Smooth muscle cell (in vitro differentiated cells): Measurements from ENCODE around the gene ARFGAP3. TPM values are rescaled to one million over a fixed set of nuclear protein-coding genes. Genes with fewer than 3 reads are reported as not detected.

ENCODE experiments used
- DNase-seq: peaks from one replicate; lab custom pipeline; 2025; ENCODE audit not compliant: unreplicated experiment; lab: John Stamatoyannopoulos, UW
- H2AFZ ChIP-seq: fragments of 200-600 bp; sonication (generic); 2 replicates; pipeline ENCODE4 v1.6.0; 2016; ENCODE audit warnings: antibody characterized with exemption, low read depth, mild to moderate bottlenecking
- H3F3A ChIP-seq: fragments of 200-600 bp; sonication (generic); 2 replicates; pipeline ENCODE4 v1.6.0; 2017; ENCODE audit warnings: antibody characterized with exemption, low read depth
- H3K27ac ChIP-seq: fragments of 200-600 bp; sonication (generic); 2 replicates; pipeline ENCODE4 v1.5.1; 2016; ENCODE audit warnings: low read depth, mild to moderate bottlenecking
- H3K27me3 ChIP-seq: fragments of 200-600 bp; sonication (generic); 2 replicates; pipeline ENCODE4 v1.6.1; 2016; ENCODE audit warnings: low read depth, mild to moderate bottlenecking
- H3K36me3 ChIP-seq: fragments of 200-600 bp; sonication (generic); 2 replicates; pipeline ENCODE4 v1.5.1; 2016; ENCODE audit warnings: low read depth
- H3K4me1 ChIP-seq: fragments of 200-600 bp; sonication (generic); 2 replicates; pipeline ENCODE4 v1.5.1; 2016; ENCODE audit warnings: low read depth
- H3K4me2 ChIP-seq: fragments of 200-600 bp; sonication (generic); 2 replicates; pipeline ENCODE4 v1.6.0; 2016; ENCODE audit warnings: mild to moderate bottlenecking
- H3K4me3 ChIP-seq: fragments of 200-600 bp; sonication (generic); 2 replicates; pipeline ENCODE4 v1.5.1; 2016; ENCODE audit warnings: mild to moderate bottlenecking
- H3K79me2 ChIP-seq: fragments of 200-600 bp; sonication (generic); 2 replicates; pipeline ENCODE4 v1.6.0; 2016; ENCODE audit warnings: low read depth, mild to moderate bottlenecking
- H3K9ac ChIP-seq: fragments of 200-600 bp; sonication (generic); 2 replicates; pipeline ENCODE4 v1.6.0; 2016; ENCODE audit warnings: low read depth
- H3K9me3 ChIP-seq: fragments of 200-600 bp; sonication (generic); replicated peaks from 2 replicates; pipeline ENCODE4 v1.5.1; 2016; ENCODE audit warnings: low read depth
- H4K20me1 ChIP-seq: fragments of 200-600 bp; sonication (generic); 2 replicates; pipeline ENCODE4 v1.6.0; 2016; ENCODE audit warnings: low read depth
- CTCF ChIP-seq: fragments of 200-600 bp; sonication (generic); IDR thresholded peaks from 2 replicates; pipeline ENCODE4 v1.5.1; 2017; ENCODE audit warnings: borderline replicate concordance, mild to moderate bottlenecking, antibody characterized with exemption; ENCODE audit not compliant: insufficient read depth, poor library complexity, severe bottlenecking
- WGBS: methylation state at CpG from one replicate; pipeline ENCODE4 v1.1.7; 2016; ENCODE audit warnings: low lambda C conversion rate; 5-methylcytosine and 5-hydroxymethylcytosine counted together
- polyA plus RNA-seq: library from polyadenylated mRNA; unstranded; fragments of >200 nt; fragmentation: Nextera tagmentation; extraction: Ambion mirVana; gene quantifications from 2 replicates; pipeline ENCODE4 v1.2.1, GENCODE V29; 2016
- total RNA-seq: library from RNA; depleted of rRNA; stranded (reverse); fragments of >200 nt; gene quantifications from 2 replicates; pipeline ENCODE4 v1.2.3, GENCODE V29; 2014

The ARFGAP3 gene
- total and polyA plus RNA-seq, 2 experiments from 2014 or later: 69.2 to 89.9 TPM

- H3K4me1 ChIP-seq: no peaks in the 10 kb centered on the region
- DNase-seq: no peak
- peaks cover 47% of the 10 kb centered on the region for H3K36me3 ChIP-seq
- peaks cover 30% of the 10 kb centered on the region for H4K20me1 ChIP-seq
- no peak overlapping the region for H3K27ac ChIP-seq
- WGBS: 83% methylated on average over 9 of the region's 9 CpGs
- H3K4me2 ChIP-seq: no peak overlapping the region
- H2AFZ ChIP-seq: no peak overlapping the region
- no peaks in the 10 kb centered on the region for H3K27me3 ChIP-seq
- H3F3A ChIP-seq: peaks cover 5% of the 10 kb centered on the region
- no peak for TF ChIP-seq CTCF
- H3K9ac ChIP-seq: no peak overlapping the region
- peaks cover 9% of the 10 kb centered on the region for H3K79me2 ChIP-seq
- no peak overlapping the region for H3K4me3 ChIP-seq
- H3K9me3 ChIP-seq: no peaks in the 10 kb centered on the region
These were observed 37.5 kb downstream of the ARFGAP3 start for GRCh38 chr22:42819412-42820044.

- no peak for DNase-seq
- Histone ChIP-seq H3K79me2 (peaks cover 6% of the 10 kb centered on the region), H3K4me3 (no peak overlapping the region), H3K4me1 (no peaks in the 10 kb centered on the region), H3K9ac (no peak overlapping the region), H3K4me2 (no peak overlapping the region), H3K27ac (no peak overlapping the region), H4K20me1 (peaks cover 30% of the 10 kb centered on the region), H3K27me3 (no peaks in the 10 kb centered on the region), H3F3A (peaks cover 5% of the 10 kb centered on the region), H2AFZ (no peak overlapping the region), H3K36me3 (peaks cover 32% of the 10 kb centered on the region), H3K9me3 (no peaks in the 10 kb centered on the region)
- WGBS: 92% methylated on average over 3 of the region's 3 CpGs
- no peak for TF ChIP-seq CTCF
These were observed 39.5 kb downstream of the ARFGAP3 start for GRCh38 chr22:42817556-42817955.

- H3K4me2 ChIP-seq: no peak overlapping the region
- H3K4me1 ChIP-seq: no peaks in the 10 kb centered on the region
- H3K36me3 ChIP-seq: peaks cover 20% of the 10 kb centered on the region
- no peak overlapping the region for H3K27ac ChIP-seq
- H3K9ac ChIP-seq: no peak overlapping the region
- peaks cover 6% of the 10 kb centered on the region for H3K79me2 ChIP-seq
- 88% methylated on average over 3 of the region's 3 CpGs for WGBS
- H3K4me3 ChIP-seq: no peak overlapping the region
- no peak for TF ChIP-seq CTCF
- peaks cover 5% of the 10 kb centered on the region for H3F3A ChIP-seq
- no peak overlapping the region for H2AFZ ChIP-seq
- H3K9me3 ChIP-seq: no peaks in the 10 kb centered on the region
- H4K20me1 ChIP-seq: peaks cover 32% of the 10 kb centered on the region
- no peak for DNase-seq
- H3K27me3 ChIP-seq: no peaks in the 10 kb centered on the region
These were observed 40.7 kb downstream of the ARFGAP3 start for GRCh38 chr22:42816336-42816735.

- Histone ChIP-seq H3K79me2 (peaks cover 6% of the 10 kb centered on the region), H2AFZ (no peak overlapping the region), H3K4me1 (no peaks in the 10 kb centered on the region), H3K9me3 (no peaks in the 10 kb centered on the region), H4K20me1 (peaks cover 31% of the 10 kb centered on the region), H3K4me3 (no peak overlapping the region), H3K4me2 (no peak overlapping the region), H3K9ac (no peak overlapping the region), H3K27ac (no peak overlapping the region), H3F3A (no peaks in the 10 kb centered on the region), H3K27me3 (no peaks in the 10 kb centered on the region), H3K36me3 (peaks cover 18% of the 10 kb centered on the region)
- DNase-seq: no peak
- WGBS: 95% methylated on average over 2 of the region's 2 CpGs
- TF ChIP-seq CTCF: no peak
These were observed 42.5 kb downstream of the ARFGAP3 start for GRCh38 chr22:42814616-42815015.
